Fibroblast of villous mesenchyme (primary cell): Measurements from ENCODE around the gene ESD. TPM values are rescaled to one million over a fixed set of nuclear protein-coding genes. Genes with fewer than 3 reads are reported as not detected.
A peak's percentile ranks its signal among the peaks of the same experiment; 100 is the strongest.

Experiments
- DNase-seq: peaks from one replicate; pipeline ENCODE4 v3.0.0-alpha.2; 2010; ENCODE audit warnings: low read depth
- H3K4me3 ChIP-seq: 2 replicates; pipeline ENCODE4 v1.5.1; 2011; ENCODE audit warnings: low read depth, mild to moderate bottlenecking, low read length
- total RNA-seq: library from RNA; depleted of rRNA; stranded (reverse); fragments of >200 nt; gene quantifications from 2 replicates; pipeline ENCODE4 v1.2.3, GENCODE V29; 2012
- TF ChIP-seq, protein P1 (sequence below): IDR thresholded peaks from 2 replicates; pipeline ENCODE4 v1.5.1; 2012; ENCODE audit warnings: low read depth, mild to moderate bottlenecking, low read length; ENCODE audit not compliant: insufficient read depth

The ESD gene
- total RNA-seq, 1 donor: 118 TPM

DNA sequence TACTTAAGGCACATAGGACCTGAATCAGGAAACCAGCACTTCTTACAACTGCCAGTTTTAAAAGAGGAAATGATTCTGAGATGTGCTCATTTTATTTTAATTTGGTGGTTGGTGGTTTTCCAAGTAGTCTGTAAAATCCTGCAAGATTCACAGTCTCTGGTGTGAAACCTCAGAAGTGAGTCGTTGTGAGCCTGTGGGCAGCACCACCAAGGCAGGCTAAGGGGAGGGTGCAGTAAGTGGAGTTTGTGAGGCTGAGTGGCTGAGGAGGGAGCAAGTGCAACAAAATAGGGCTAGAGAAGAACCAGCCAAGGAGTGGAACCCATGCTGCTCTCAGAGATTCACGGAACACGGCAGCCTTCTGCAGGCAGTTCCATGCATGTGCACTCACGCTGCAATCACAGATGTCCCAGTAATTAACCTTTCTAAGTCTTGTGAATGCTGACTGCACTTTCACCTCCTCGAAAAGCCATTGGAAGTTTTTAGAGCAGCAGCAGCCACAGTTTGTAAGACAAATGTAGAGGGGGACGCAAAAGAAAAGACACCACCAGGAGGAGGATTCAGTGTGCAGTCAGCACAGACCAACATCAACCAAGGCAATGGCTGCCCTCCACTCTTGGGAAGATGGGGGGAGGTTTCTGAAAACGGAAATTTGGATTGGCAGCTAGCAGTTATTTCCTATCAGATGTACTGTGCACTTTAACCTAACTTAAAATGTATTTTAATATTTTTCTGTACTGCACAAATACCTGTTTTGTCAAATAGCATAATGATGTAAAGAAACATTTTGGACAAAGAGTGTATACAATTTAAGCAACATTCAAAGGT is 44.9 kb downstream of the ESD start:
- TF ChIP-seq, protein P1, sequence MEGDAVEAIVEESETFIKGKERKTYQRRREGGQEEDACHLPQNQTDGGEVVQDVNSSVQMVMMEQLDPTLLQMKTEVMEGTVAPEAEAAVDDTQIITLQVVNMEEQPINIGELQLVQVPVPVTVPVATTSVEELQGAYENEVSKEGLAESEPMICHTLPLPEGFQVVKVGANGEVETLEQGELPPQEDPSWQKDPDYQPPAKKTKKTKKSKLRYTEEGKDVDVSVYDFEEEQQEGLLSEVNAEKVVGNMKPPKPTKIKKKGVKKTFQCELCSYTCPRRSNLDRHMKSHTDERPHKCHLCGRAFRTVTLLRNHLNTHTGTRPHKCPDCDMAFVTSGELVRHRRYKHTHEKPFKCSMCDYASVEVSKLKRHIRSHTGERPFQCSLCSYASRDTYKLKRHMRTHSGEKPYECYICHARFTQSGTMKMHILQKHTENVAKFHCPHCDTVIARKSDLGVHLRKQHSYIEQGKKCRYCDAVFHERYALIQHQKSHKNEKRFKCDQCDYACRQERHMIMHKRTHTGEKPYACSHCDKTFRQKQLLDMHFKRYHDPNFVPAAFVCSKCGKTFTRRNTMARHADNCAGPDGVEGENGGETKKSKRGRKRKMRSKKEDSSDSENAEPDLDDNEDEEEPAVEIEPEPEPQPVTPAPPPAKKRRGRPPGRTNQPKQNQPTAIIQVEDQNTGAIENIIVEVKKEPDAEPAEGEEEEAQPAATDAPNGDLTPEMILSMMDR: peak; percentile 6
- no peak for DNase-seq
- H3K4me3 ChIP-seq: no peak overlapping the region

DNA sequence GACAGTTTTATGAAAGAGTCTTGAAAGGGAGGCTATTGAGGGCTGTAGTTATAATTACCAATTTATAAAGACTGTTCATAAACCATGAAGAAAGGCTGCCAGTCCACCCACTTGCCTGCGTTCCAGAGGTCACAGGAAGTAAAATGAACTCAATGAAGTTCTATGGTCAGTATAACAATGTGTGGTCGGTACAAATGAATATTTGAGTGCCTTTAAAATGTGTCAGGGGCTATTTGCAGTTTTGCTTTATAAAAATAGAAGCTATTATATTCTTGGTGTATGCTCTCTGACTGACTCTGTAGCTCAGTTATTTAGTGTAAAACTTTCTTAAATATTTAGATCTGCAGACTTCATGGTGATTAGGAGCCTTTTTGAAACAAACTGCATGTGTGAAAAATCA is 47.0 kb downstream of the ESD start:
- H3K4me3 ChIP-seq: no peak overlapping the region
- no peak for DNase-seq
- TF ChIP-seq, protein P1: no peak

GRCh38 chr13:46748300-46748699 is 48.7 kb downstream of the ESD start:
- TF ChIP-seq, protein P1: no peak
- no peak overlapping the region for H3K4me3 ChIP-seq
- peak; percentile 61 for DNase-seq

DNA sequence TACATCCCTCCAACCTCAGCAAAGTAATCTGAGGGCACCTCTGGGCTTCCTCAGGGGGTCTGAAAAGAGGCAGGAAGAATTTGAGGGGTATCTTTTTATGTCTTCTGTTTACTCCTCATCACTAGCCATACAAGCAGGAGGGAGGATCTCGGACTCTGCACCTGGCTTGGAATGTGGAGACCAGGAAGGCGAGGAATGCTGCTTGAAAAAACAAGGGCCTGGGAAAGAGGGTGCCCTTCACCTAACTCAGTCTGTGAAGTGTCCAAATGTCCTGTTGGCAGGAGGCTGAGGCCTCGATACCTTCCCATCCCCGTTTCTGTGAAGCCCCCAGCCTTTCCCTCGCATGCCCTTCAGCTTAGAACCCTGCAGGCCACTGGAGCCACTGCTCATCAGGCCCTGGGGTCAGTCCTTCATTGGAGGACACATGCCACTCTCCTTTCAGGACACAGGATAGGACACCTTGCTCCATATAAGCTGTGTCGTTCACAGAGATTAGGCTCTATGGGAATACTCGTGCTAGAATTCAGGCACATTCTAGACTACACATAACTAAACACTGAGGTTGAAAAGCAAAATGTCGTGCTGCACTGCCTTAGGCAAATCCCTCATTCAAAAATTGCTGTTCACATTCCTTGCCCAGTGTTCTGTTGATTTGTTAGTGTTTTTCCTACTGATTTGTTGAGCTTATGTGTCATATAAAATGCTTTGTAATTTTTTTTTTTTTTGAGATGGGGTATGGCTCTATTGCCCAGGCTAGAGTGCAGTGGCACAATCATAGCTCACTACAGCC is 49.7 kb downstream of the ESD start:
- TF ChIP-seq, protein P1: no peak
- DNase-seq: no peak
- H3K4me3 ChIP-seq: no peak overlapping the region

DNA sequence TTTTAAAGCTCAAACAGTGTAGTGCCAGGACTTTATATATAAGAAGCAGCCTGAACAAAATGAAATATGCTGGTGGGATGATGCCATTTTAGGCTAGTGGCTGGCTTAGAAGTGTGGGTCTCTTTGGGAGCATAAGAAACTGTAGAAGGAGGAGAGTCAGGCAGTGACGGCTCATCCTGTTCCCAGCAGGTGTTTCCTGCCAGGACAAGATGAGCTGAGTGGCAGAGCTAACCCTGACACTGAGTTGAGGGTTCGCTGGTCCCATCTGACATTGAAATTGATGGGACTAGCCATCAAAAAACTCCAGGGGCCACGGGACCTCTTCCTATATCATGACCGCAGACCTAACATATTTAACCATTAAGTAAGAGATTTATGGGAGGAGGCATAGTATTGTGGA is 51.3 kb downstream of the ESD start:
- DNase-seq: no peak
- TF ChIP-seq, protein P1: no peak
- H3K4me3 ChIP-seq: no peak overlapping the region

- TF ChIP-seq, protein P1: no peak
- no peak overlapping the region for H3K4me3 ChIP-seq
- DNase-seq: no peak
Observed at GRCh38 chr13:46745062-46745461, 51.9 kb downstream of the ESD start.
